Vagina (tissue), 2 donors: ENCODE data around the gene ANO6.

Experiments
- POLR2AphosphoS5 ChIP-seq, 2 donors: sonication (generic); formaldehyde crosslinking; IDR thresholded peaks; one replicate each; pipeline ENCODE4 v1.9.0; 2017; ENCODE audit warnings: antibody characterized with exemption in 2 of 2, mild to moderate bottlenecking in 2 of 2, low read depth in 1 of 2; ENCODE audit not compliant: insufficient read depth in 1 of 2
- TF ChIP-seq, protein P1 (sequence below), 3 experiments: fragments of 450-650 bp in 2 of 3; fragments of 200-600 bp in 1 of 3; sonication (generic) in 1 of 3; IDR thresholded peaks; one replicate each; pipeline ENCODE4 v1.5.1; 2017 to 2019; ENCODE audit warnings: antibody characterized with exemption in 3 of 3, mild to moderate bottlenecking in 2 of 3, moderate library complexity in 2 of 3

DNA sequence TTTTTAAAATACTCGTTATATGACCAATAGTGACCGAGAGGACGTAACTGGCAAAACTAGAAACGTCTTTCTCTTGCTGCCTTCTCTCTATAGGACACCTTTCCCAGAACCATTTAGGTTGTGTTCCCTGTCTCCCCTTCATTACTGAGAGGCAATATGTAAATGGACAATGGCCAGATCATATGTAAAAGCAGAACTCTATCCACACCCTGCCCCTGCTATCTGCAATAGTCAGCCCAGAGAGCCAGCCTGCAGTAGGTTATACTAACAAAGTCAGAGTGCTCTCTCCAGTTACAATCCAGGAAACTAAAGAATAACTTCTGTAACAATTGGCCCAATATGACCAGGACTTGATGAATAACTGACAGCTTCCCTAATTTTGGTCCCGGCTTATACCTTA is 216.8 kb downstream of the ANO6 start:
- TF ChIP-seq POLR2AphosphoS5 (IDR thresholded peaks at IDR 0.05; ENCODE audit: insufficient read depth in 1 of 2, low read depth in 1 of 2) = no peak
- TF ChIP-seq, protein P1, sequence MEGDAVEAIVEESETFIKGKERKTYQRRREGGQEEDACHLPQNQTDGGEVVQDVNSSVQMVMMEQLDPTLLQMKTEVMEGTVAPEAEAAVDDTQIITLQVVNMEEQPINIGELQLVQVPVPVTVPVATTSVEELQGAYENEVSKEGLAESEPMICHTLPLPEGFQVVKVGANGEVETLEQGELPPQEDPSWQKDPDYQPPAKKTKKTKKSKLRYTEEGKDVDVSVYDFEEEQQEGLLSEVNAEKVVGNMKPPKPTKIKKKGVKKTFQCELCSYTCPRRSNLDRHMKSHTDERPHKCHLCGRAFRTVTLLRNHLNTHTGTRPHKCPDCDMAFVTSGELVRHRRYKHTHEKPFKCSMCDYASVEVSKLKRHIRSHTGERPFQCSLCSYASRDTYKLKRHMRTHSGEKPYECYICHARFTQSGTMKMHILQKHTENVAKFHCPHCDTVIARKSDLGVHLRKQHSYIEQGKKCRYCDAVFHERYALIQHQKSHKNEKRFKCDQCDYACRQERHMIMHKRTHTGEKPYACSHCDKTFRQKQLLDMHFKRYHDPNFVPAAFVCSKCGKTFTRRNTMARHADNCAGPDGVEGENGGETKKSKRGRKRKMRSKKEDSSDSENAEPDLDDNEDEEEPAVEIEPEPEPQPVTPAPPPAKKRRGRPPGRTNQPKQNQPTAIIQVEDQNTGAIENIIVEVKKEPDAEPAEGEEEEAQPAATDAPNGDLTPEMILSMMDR (IDR thresholded peaks at IDR 0.05) = no peak
